Epithelial cell of proximal tubule (primary cell): ENCODE data around the gene PAFAH1B2. TPM values are rescaled to one million over a fixed set of nuclear protein-coding genes. Genes with fewer than 3 reads are reported as not detected.

Experiments
- DNase-seq: peaks from one replicate; pipeline ENCODE4 v3.0.0-alpha.2; 2011; ENCODE audit warnings: low read depth
- H3K4me3 ChIP-seq: 2 replicates; pipeline ENCODE4 v1.5.1; 2011; ENCODE audit warnings: low read depth, mild to moderate bottlenecking, low read length
- total RNA-seq: library from RNA; depleted of rRNA; stranded (reverse); fragments of >200 nt; gene quantifications from 2 replicates; pipeline ENCODE4 v1.2.3, GENCODE V29; 2015
- TF ChIP-seq, protein P1 (sequence below): conservative IDR thresholded peaks from 2 replicates; pipeline ENCODE4 v1.5.1; 2012; ENCODE audit warnings: low read depth, mild to moderate bottlenecking, low read length

The PAFAH1B2 gene
- total RNA-seq, 1 donor from 2014 or later = 103 TPM

GRCh38 chr11:117169736-117170135, 25.6 kb downstream of the PAFAH1B2 start:
- TF ChIP-seq, protein P1, sequence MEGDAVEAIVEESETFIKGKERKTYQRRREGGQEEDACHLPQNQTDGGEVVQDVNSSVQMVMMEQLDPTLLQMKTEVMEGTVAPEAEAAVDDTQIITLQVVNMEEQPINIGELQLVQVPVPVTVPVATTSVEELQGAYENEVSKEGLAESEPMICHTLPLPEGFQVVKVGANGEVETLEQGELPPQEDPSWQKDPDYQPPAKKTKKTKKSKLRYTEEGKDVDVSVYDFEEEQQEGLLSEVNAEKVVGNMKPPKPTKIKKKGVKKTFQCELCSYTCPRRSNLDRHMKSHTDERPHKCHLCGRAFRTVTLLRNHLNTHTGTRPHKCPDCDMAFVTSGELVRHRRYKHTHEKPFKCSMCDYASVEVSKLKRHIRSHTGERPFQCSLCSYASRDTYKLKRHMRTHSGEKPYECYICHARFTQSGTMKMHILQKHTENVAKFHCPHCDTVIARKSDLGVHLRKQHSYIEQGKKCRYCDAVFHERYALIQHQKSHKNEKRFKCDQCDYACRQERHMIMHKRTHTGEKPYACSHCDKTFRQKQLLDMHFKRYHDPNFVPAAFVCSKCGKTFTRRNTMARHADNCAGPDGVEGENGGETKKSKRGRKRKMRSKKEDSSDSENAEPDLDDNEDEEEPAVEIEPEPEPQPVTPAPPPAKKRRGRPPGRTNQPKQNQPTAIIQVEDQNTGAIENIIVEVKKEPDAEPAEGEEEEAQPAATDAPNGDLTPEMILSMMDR = no peak
- no peak for DNase-seq
- H3K4me3 ChIP-seq = no peak overlapping the region

GRCh38 chr11:117170210-117170609, 26.1 kb downstream of the PAFAH1B2 start:
- no peak for DNase-seq
- no peak overlapping the region for H3K4me3 ChIP-seq
- TF ChIP-seq, protein P1 = no peak

DNA sequence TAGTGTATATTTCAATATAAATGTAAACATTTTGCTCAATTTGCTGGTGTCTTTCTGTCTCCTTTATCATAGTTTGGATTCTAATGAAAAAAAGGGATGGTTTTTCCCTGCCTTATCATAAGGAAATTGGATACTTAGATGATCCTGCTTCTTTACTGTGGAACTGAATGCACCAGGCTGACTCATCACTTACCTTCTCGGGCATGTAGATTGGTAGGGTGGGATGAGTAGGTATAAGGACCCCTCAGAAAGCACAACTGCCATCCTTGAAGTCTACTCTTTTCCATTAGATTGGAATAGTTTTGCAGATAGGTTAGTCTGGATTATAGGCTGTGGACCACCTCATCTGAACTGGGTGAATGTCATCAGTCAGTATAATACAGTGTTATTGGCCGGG, 26.9 kb downstream of the PAFAH1B2 start:
- no peak overlapping the region for H3K4me3 ChIP-seq
- TF ChIP-seq, protein P1 = no peak
- no peak for DNase-seq

- H3K4me3 ChIP-seq = no peak overlapping the region
- TF ChIP-seq, protein P1 = no peak
- no peak for DNase-seq
Observed at GRCh38 chr11:117171404-117172061, 27.4 kb downstream of the PAFAH1B2 start.

- TF ChIP-seq, protein P1 = no peak
- peak; percentile 16 for DNase-seq
- no peak overlapping the region for H3K4me3 ChIP-seq
Observed at GRCh38 chr11:117172724-117173421, 28.8 kb downstream of the PAFAH1B2 start.

DNA sequence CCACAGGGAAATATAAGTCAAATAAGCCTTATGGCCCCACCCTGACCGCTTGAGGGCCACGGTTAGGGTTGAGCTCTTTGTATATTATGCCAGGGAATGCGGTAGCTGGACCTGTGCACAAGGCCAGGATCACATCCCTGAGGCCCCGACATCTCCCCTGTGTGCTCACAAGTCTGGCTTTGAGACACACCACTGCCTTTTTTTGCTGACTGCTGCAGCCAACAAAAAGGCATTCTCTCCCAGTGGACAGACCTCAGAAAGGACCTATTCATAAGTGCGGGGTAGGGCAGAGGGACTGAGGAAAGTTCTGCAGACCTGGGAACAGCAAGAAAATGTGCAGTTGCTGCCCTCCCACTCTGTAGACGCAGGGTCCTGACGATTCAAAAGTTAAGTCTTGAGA, 31.0 kb downstream of the PAFAH1B2 start:
- no peak overlapping the region for H3K4me3 ChIP-seq
- no peak for DNase-seq
- TF ChIP-seq, protein P1 = no peak
